ENCODE data around the gene ACVRL1.

The ACVRL1 gene

DNA sequence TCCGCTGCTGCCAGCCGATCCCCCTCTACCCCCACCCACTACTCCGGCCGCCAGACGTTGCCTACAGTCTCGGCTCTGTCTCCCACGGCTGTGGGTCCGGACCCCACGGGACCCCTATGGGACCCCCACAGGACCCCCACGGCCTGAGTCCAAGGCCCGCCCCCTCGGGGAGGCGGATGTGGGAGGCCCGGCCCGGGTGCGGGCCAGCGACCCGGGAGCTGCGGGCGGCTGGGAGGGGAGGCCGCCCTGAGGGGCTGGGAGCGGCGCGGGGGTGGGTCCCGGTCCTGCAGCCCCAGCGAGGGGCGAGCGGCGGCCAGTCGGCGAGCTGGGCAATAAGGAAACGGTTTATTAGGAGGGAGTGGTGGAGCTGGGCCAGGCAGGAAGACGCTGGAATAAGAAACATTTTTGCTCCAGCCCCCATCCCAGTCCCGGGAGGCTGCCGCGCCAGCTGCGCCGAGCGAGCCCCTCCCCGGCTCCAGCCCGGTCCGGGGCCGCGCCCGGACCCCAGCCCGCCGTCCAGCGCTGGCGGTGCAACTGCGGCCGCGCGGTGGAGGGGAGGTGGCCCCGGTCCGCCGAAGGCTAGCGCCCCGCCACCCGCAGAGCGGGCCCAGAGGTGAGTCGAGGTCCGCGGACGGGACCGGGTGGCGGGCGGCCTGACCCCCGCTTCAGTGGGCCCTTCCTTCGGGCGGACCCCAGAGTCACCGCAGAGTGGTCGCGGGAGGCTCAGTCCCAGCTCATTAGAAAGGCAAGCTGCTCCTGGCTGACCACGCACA, at the start of gene ACVRL1:
Gene ACVRL1, plus strand, starts transcription at position 422 of the 773 bp plus-strand sequence. CDS start 4,971 bp downstream, outside the sequence.
- DNase-seq: no peak

- DNase-seq: no peak
These were observed 46.3 kb upstream of the ACVRL1 start for GRCh38 chr12:51860986-51861385.

- no peak for DNase-seq
These were observed 44.4 kb upstream of the ACVRL1 start for GRCh38 chr12:51862947-51863346.

- no peak for DNase-seq
These were observed 43.9 kb upstream of the ACVRL1 start for GRCh38 chr12:51863363-51863932.

- no peak for DNase-seq
These were observed 43.1 kb upstream of the ACVRL1 start for GRCh38 chr12:51863933-51864832.

DNA sequence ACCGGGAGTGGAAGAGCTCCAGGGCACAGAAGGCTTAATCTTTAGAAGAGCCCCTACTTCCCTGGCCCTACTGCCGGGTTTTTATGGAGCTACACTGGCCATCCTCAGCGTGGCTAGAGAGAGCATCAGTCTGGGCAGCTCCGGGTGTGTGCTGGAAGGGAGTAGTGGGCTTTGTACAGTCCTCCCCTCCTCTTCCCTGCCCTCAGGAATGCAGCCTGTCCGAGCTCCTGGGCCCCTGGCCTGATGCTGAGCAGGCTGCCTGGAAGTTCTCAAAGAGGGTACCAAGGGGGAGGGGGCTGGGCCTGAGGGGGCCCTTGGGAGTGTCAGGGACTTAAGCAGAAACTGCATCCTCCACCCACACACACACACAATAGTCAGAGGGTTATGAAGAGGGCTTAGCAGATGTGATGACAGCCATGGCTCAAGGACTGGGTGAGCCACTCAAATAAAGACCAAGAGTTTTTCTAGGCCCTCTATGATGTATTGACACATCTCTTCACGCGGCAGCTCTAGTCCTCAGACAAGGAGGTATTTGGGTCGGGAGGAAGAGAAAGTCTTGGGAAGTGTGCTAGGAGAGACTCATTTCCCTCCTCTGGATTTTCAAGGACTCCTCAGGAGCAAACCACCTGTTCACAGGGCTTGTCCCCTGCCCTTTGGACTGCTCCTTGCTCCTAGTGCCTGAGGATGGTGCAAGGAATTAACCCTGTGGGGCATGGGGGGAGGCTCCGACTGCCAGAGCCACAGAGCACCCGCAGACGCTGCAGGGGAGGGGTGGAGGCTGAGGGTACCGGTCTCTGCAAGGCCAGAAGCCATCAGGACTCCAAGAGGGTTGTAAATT, 42.3 kb upstream of the ACVRL1 start:
- no peak for DNase-seq

- DNase-seq: no peak
These were observed 41.5 kb upstream of the ACVRL1 start for GRCh38 chr12:51865757-51866270.

DNA sequence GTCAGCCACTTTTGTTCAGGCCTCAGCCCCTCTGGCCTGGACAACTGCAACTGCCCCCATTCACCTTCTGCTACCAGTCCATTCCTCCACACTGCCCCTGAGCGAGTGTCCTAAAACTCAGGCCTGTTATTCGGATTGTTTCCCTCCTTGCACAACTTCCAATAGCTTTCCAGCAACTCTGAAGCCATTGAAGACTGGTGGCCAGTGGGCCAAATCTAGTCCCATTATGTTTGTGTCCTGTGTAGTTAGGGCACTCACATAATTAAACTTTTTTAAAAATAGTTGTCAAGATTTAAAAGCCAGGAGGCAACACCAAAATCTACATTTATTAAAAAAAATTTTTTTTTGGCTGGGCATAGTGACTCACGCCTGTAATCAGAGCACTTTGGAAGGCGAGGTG, 41.0 kb upstream of the ACVRL1 start:
- no peak for DNase-seq

DNA sequence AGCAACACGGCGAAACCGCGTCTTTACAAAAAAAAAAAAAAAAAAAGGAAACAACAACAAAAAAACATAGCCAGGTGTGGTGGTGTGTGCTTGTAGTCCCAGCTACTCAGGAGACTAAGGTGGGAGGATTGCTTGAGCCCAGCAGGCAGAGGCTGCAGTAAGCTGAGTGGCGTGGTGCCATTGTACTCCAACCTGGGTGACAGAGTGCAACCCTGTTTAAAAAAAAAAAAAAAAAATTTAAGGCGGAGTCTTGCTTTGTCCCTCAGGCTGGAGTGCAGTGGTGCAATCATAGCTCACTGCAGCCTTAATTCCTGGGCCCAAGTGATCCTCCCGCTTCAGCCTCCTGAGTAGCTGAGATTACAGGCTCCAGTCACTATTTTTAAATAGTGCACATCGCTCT, 40.5 kb upstream of the ACVRL1 start:
- no peak for DNase-seq

DNA sequence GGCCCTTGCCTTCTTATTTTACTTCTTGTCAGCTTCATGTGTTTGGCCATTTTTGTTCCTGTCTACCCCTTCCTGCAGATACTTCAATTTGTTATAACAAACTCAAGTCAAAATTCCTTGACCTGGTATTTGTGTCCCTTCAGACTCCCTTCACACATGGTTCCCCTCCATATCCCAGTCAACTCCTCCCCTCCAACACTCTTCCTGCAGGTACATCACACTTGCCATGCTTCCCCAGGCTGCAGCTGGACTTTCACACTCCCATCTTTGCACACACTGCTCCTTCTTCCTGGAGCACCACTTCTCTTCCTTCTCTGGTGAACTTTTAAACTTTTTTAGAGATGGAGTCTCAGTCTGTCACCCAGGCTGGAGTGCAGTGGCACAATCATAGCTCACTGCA, 39.9 kb upstream of the ACVRL1 start:
- DNase-seq: no peak

GRCh38 chr12:51867796-51868428, 39.4 kb upstream of the ACVRL1 start:
- no peak for DNase-seq

GRCh38 chr12:51868821-51869495, 38.3 kb upstream of the ACVRL1 start:
- DNase-seq: no peak

GRCh38 chr12:51869496-51869865, 37.8 kb upstream of the ACVRL1 start:
- DNase-seq: no peak

GRCh38 chr12:51869931-51870330, 37.4 kb upstream of the ACVRL1 start:
- DNase-seq: no peak

GRCh38 chr12:51870504-51870903, 36.8 kb upstream of the ACVRL1 start:
- no peak for DNase-seq

DNA sequence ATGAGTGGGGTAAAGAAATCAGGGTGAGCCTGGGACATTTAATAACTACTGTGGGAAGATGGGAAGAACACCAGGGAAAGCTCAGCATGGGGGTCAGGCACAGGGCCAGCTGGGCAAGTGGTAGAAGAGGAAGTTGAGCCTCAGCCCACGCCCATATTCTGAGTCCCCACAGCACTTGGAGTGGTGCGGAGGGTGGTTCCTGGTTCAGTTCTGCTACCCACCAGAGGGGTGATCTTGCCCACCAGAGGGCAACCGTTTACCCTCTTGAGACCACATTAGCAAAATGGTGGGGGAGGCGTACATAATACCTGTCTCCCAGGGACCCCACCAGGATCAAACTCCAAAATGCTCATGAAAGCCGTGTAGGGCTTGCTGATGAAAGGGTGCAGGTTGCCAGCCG, 36.2 kb upstream of the ACVRL1 start:
- no peak for DNase-seq

- DNase-seq: no peak
These were observed 35.2 kb upstream of the ACVRL1 start for GRCh38 chr12:51871918-51872688.

GRCh38 chr12:51872689-51872981, 34.7 kb upstream of the ACVRL1 start:
- no peak for DNase-seq

DNA sequence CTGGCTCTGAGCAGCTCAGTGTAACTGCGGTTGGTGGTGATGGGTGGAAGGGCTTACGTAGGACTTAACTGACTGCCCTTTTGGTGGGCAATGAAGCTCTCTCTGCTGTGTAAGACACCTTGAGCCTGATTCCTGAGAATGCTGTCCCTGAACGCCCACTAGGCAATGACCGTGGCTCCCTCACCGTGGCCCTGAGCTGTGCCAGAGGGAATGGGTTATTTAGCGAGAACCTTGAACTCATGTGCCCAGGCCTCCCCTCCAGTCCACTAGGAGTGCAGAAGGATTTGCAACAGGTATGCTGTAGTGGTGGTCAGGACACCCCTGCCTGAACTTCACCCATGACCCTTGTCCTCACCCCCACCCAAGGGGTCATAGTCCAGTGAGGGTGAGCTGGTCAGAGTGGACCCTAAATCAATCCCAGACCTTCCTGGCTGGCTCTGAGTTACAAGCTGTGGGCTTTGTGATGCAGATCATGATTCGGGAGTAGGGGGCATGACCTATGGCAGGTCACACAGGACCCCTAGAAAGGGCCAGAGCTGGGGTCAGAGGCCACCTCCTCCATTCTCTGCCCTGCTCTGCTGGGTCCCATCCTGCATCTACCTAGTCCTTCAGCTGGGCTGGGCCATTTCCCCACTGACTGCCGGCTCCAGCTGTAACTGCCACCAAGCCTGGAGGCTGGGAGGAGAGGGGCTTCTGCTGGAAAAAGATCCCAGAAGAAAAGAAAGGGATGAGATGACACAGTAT, 33.9 kb upstream of the ACVRL1 start:
- DNase-seq: no peak

- DNase-seq: peak in 1 of 2 experiments; percentile 6
These were observed 33.3 kb upstream of the ACVRL1 start for GRCh38 chr12:51874000-51874399.

Measured in NCI-H446 (cell line).